NCI-H1105 treated with DMSO at 0.1 percent for 48 hours (cell line): ENCODE measurements around the gene SCUBE1.
A peak's percentile ranks its signal among the peaks of the same experiment; 100 is the strongest.
"Not testable (repeated sequence)": the region's sequence is repeated elsewhere in the genome, so short reads cannot be mapped to it uniquely, and the experiment has no call there.

Experiments used
- DNase-seq: peaks from one replicate; lab custom pipeline; 2025; lab: John Stamatoyannopoulos, UW

SCUBE1 gene

GRCh38 chr22:43356881-43357280 is 13.7 kb upstream of the SCUBE1 start:
- DNase-seq = no peak

DNA sequence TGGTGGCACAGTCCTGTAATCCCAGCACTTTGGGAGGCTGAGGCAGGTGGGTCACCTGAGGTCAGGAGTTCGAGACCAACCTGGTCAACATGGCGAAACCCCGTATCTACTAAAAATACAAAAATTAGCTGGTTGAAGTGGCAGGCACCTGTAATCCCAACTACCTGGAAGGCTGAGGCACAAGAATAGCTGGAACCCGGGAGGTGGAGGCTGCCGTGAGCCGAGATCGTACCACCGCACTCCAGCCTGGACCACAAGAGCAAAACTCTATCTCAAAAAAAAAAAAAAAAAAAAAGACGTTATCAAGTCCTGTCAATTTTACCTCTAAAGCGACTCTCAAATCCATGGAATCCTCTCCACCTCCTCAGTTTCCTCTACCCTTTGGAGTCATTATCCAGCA is 12.5 kb upstream of the SCUBE1 start:
- not testable (repeated sequence) for DNase-seq

- DNase-seq = no peak
Measured at GRCh38 chr22:43351966-43352345, 8.8 kb upstream of the SCUBE1 start.

GRCh38 chr22:43349636-43350035 is 6.5 kb upstream of the SCUBE1 start:
- no peak for DNase-seq

GRCh38 chr22:43346521-43346929 is 3.4 kb upstream of the SCUBE1 start:
- peak; percentile 34 for DNase-seq

- DNase-seq = no peak
Measured at GRCh38 chr22:43345761-43346301, 2.7 kb upstream of the SCUBE1 start.

- DNase-seq = no peak
Measured at GRCh38 chr22:43345356-43345755, 2.2 kb upstream of the SCUBE1 start.

DNA sequence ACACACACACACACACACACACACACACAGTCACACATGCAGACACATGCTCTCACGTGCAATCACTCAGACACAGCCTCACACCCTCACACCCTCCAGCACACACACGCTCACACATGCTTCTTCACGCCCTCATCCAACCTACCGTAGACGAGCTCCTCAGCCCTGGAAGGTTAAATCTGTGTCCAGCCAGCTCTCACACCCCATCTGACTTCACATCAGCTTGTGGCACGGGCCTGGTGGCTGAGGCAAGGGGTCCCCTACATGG is 1.3 kb upstream of the SCUBE1 start:
- no peak for DNase-seq

- no peak for DNase-seq
Measured at GRCh38 chr22:43343670-43344519, 723 bp upstream of the SCUBE1 start.

- DNase-seq = no peak
Measured at GRCh38 chr22:43342347-43343261, 568 bp downstream of the SCUBE1 start.

- no peak for DNase-seq
Measured at GRCh38 chr22:43341565-43341964, 1.6 kb downstream of the SCUBE1 start.

DNA sequence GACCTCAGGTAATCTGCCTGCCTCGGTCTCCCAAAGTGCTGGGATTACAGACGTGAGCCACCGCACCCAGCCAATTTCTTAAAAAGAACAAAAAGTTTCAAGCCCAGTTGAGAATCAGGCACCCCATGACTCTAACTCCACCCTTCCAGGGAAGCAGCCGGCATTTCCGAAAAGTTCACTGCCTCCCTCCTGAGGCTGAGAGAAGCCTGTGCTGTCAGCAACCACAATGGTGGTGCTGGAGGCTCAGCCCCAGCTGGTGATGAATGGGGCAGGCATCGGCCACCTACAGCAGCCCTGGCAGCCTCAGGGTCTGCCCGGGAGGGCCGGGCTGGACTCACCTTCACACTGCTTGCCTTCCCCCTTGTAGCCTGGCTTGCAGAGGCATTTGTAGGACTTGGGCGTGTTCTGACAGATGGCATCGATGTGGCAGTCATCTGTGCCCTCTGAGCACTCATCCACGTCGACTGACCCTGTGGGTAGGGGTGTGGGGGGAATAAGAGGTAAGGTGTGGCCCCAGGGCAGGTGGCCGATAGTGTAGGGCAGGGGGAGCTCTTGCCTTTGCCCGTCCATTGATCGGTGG is 4.3 kb downstream of the SCUBE1 start:
- DNase-seq = no peak

- DNase-seq = no peak
Measured at GRCh38 chr22:43337946-43338345, 5.2 kb downstream of the SCUBE1 start.

GRCh38 chr22:43337385-43337784 is 5.8 kb downstream of the SCUBE1 start:
- no peak for DNase-seq

- DNase-seq = no peak
Measured at GRCh38 chr22:43334378-43334777, 8.8 kb downstream of the SCUBE1 start.

DNA sequence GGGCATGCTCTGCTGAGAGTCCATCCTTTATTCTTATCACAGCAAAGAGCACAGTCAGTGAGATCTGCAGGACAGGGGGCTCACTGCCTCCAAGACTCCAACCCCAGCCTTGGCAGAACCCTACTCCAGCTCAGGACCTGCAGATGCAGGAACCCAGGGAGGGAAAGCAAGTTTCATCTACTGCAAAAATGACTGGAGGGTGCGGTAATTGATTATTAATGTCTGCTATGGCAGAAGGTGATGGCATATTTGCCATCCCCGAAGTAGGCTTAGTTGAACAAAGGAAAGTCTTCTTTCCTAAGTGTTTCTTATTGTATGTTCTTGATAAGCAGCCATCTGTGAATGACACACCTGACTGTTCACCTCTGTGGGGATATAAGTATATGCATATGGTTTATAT is 9.2 kb downstream of the SCUBE1 start:
- DNase-seq = no peak

DNA sequence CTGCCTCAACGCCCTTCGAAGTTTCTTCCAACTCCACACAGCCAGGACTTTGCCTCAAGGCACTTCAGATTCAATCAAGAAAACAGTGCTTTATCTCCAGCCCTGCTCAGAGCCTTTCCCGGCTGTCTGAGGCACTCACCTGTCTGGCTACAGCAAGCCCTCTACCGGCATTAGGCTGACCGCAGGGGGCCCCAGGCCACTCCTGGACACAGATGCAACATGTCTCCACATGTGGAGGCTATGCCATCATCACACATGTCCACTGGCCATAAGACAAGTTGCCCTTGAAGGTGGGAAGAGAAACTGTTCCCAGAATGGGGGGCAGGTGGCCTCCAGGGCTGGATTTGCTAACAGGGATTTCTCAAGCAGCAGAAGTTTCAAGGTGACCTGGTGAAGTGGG is 10.0 kb downstream of the SCUBE1 start:
- DNase-seq = no peak

DNA sequence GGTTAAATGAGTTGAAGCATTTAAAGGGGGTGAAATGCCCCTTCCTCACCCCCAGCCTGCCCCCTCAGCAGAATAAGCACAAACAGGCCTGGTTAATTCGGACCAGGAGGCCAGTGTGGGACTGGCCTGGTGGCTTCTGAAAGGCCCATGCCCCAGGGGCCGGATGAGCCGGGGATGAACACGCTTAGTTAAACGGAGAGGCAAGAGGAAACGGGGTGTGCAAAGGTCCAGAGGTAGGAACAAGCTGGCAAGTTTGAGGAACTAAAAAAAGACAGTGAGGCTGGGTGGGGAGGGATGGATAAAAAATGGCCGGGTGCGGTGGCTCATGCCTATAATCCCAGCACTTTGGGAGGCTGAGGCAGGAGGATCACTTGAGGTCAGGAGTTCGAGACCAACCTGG is 11.5 kb downstream of the SCUBE1 start:
- no peak for DNase-seq

GRCh38 chr22:43331069-43331451 is 12.1 kb downstream of the SCUBE1 start:
- no peak for DNase-seq

DNA sequence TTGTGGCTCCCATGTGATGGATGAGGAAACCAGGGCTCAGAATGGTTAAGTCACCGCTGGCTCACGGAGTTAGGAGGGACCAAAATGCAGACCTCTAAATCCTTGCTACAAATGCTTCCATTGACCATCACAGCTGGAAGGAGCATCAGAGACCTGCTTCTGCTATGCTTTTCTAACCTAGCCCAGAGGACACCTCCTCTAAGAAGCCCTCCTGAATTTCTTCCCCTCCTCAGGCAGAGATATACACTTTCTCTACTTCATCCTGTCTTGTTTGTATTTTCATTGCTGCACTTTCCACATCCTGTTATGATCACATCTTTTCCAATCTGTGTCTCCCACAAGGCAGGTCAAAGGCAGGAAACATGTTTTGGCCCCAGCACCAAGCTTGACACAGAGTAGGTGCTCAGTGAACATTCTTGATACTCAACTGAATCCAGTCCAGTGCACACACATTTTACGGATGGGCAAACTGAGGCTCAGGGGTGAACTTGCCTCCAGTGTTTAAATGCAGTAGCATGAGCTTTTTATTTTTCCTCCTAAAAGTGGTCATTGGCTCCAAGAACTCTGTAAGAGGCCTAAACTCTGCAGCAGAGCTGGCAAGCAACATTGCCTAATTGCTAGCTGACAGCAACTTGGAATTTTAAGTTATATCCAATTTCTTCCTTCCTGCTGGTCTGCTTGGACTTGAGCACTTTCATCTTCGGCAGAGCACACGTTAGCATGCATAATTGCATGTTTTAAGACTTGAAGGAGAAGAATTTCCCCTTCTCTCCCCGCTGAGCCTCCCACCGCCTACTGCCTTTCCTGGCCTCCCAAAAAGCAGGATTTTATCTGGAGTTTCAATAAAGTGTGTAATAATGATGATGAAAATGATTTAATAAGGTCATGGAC is 12.7 kb downstream of the SCUBE1 start:
- DNase-seq = no peak

DNA sequence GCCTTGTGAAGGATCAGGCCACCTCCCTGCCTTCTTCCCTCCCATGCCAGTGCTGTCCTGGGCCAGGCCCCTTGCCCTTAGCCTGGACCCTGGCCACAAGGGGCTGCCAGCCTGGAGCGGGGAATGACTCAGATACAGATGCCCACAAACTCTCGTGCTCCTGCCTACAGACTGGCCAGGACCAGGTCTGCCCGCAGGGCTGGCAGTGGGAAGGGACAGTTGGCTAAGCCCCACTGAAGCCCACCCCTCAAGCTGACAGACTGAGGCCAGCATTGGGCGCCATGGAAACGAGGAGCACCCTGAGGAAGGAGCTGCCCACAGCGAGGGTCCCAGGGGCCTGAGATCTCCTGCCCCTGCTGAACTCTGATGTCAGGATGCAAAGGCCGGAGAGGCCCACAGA is 14.1 kb downstream of the SCUBE1 start:
- no peak for DNase-seq

DNA sequence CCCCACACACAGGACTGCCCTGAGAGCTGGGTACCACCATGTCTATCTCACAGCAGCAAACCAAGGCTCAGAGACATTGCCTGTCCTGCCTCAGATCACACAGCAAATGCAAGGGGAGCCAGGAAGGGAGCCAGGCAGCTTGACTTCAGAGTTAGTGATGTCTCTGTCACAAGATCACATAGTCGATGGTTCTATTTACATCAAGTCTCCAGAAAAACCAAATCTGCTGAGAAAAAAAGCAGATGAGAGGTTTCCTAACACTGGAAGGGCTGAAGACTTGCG is 16.1 kb downstream of the SCUBE1 start:
- no peak for DNase-seq
